Chondrocyte (in vitro differentiated cells): ENCODE results near the gene PGLYRP3. TPM values are rescaled to one million over a fixed set of nuclear protein-coding genes. Genes with fewer than 3 reads are reported as not detected.
"Not testable (repeated sequence)": the region's sequence is repeated elsewhere in the genome, so short reads cannot be mapped to it uniquely, and the experiment has no call there.

Experiments used
- DNase-seq: peaks from one replicate; pipeline ENCODE4 v3.0.0; 2021; ENCODE audit warnings: mixed read lengths, low spot score
- H3K27ac Mint-ChIP-seq: one replicate; pipeline ENCODE4 v1.8.0; 2021; ENCODE audit warnings: mild to moderate bottlenecking, moderate library complexity, mixed read lengths; ENCODE audit not compliant: unreplicated experiment
- H3K27me3 Mint-ChIP-seq: 2 replicates; pipeline ENCODE4 v1.8.0; 2021; ENCODE audit warnings: low read depth, mixed read lengths
- H3K36me3 Mint-ChIP-seq: 2 replicates; pipeline ENCODE4 v1.8.0; 2021; ENCODE audit warnings: low read depth, mixed read lengths
- H3K4me1 Mint-ChIP-seq: 2 replicates; pipeline ENCODE4 v1.8.0; 2021; ENCODE audit warnings: low read depth, mild to moderate bottlenecking, mixed read lengths
- H3K4me3 Mint-ChIP-seq: one replicate; pipeline ENCODE4 v1.8.0; 2021; ENCODE audit warnings: mild to moderate bottlenecking, moderate library complexity, mixed read lengths; ENCODE audit not compliant: unreplicated experiment
- H3K9me3 Mint-ChIP-seq: 2 replicates; pipeline ENCODE4 v1.8.0; 2021; ENCODE audit warnings: low read depth, mixed read lengths
- CTCF ChIP-seq: fragments of 200-600 bp; sonication (generic); IDR thresholded peaks from 2 replicates; pipeline ENCODE4 v1.5.0; 2021; ENCODE audit warnings: antibody characterized with exemption, mild to moderate bottlenecking, moderate library complexity
- total RNA-seq: library from RNA; stranded (reverse); gene quantifications from 3 replicates; pipeline ENCODE4 v1.2.1, GENCODE V29; 2021

Gene PGLYRP3
- total RNA-seq, 1 donor from 2014 or later = not detected

GRCh38 chr1:153333902-153334301, 21.1 kb upstream of the PGLYRP3 start:
- Mint-ChIP-seq H3K36me3 (no peaks in the 10 kb centered on the region), H3K4me1 (no peaks in the 10 kb centered on the region), H3K9me3 (peaks cover 22% of the 10 kb centered on the region), H3K27me3 (peaks cover 10% of the 10 kb centered on the region), H3K27ac (no peak overlapping the region), H3K4me3 (no peak overlapping the region)
- TF ChIP-seq CTCF = no peak
- DNase-seq = no peak

GRCh38 chr1:153324912-153325311, 12.2 kb upstream of the PGLYRP3 start:
- H3K27me3 Mint-ChIP-seq = no peaks in the 10 kb centered on the region
- DNase-seq = no peak
- H3K36me3 Mint-ChIP-seq = no peaks in the 10 kb centered on the region
- no peaks in the 10 kb centered on the region for H3K4me1 Mint-ChIP-seq
- no peak overlapping the region for H3K27ac Mint-ChIP-seq
- no peak for TF ChIP-seq CTCF
- peaks cover 35% of the 10 kb centered on the region for H3K9me3 Mint-ChIP-seq
- H3K4me3 Mint-ChIP-seq = no peak overlapping the region

- DNase-seq = no peak
- Mint-ChIP-seq H3K4me3 (no peak overlapping the region), H3K4me1 (no peaks in the 10 kb centered on the region), H3K36me3 (no peaks in the 10 kb centered on the region), H3K9me3 (peaks cover 28% of the 10 kb centered on the region), H3K27me3 (no peaks in the 10 kb centered on the region), H3K27ac (no peak overlapping the region)
- no peak for TF ChIP-seq CTCF
Observed at GRCh38 chr1:153322568-153322967, 9.8 kb upstream of the PGLYRP3 start.

- not testable (repeated sequence) for H3K27me3 Mint-ChIP-seq, H3K27ac Mint-ChIP-seq, H3K36me3 Mint-ChIP-seq, H3K4me3 Mint-ChIP-seq, DNase-seq, H3K4me1 Mint-ChIP-seq
- H3K9me3 Mint-ChIP-seq = peaks cover 24% of the 10 kb centered on the region
Observed at GRCh38 chr1:153318145-153318544, 5.4 kb upstream of the PGLYRP3 start.

- not testable (repeated sequence) for H3K36me3 Mint-ChIP-seq, H3K4me1 Mint-ChIP-seq, DNase-seq, H3K27me3 Mint-ChIP-seq, H3K4me3 Mint-ChIP-seq, H3K27ac Mint-ChIP-seq
- H3K9me3 Mint-ChIP-seq = peaks cover 11% of the 10 kb centered on the region
Observed at GRCh38 chr1:153316013-153316412, 3.3 kb upstream of the PGLYRP3 start.

GRCh38 chr1:153314388-153314787, 1.6 kb upstream of the PGLYRP3 start:
- H3K27me3 Mint-ChIP-seq, H3K4me1 Mint-ChIP-seq, H3K27ac Mint-ChIP-seq, H3K36me3 Mint-ChIP-seq, DNase-seq, H3K4me3 Mint-ChIP-seq: not testable (repeated sequence)
- H3K9me3 Mint-ChIP-seq = peaks cover 11% of the 10 kb centered on the region

- no peak for DNase-seq
- H3K36me3 Mint-ChIP-seq = no peaks in the 10 kb centered on the region
- H3K27ac Mint-ChIP-seq = no peak overlapping the region
- no peaks in the 10 kb centered on the region for H3K4me1 Mint-ChIP-seq
- H3K9me3 Mint-ChIP-seq = peaks cover 8% of the 10 kb centered on the region
- TF ChIP-seq CTCF = no peak
- H3K4me3 Mint-ChIP-seq = no peak overlapping the region
- peaks cover 4% of the 10 kb centered on the region for H3K27me3 Mint-ChIP-seq
Observed at GRCh38 chr1:153313288-153313687, 536 bp upstream of the PGLYRP3 start.
